AG09309 (cell line): ENCODE data around the gene TBRG4.
"Not testable (repeated sequence)": the region's sequence is repeated elsewhere in the genome, so short reads cannot be mapped to it uniquely, and the experiment has no call there.

ENCODE experiments used
- DNase-seq: peaks from one replicate; pipeline ENCODE4 v3.0.0-alpha.2; 2010; ENCODE audit warnings: low read depth
- H3K4me3 ChIP-seq: 2 replicates; pipeline ENCODE4 v1.5.1; 2011; ENCODE audit warnings: mild to moderate bottlenecking, low read depth, low read length, moderate library complexity; ENCODE audit not compliant: control insufficient read depth
- CTCF ChIP-seq: IDR thresholded peaks from 2 replicates; pipeline ENCODE4 v1.5.1; 2011; ENCODE audit warnings: mild to moderate bottlenecking, low read depth, low read length, inconsistent platforms; ENCODE audit not compliant: insufficient read depth, control insufficient read depth; ENCODE audit errors: missing control alignments

Gene TBRG4

DNA sequence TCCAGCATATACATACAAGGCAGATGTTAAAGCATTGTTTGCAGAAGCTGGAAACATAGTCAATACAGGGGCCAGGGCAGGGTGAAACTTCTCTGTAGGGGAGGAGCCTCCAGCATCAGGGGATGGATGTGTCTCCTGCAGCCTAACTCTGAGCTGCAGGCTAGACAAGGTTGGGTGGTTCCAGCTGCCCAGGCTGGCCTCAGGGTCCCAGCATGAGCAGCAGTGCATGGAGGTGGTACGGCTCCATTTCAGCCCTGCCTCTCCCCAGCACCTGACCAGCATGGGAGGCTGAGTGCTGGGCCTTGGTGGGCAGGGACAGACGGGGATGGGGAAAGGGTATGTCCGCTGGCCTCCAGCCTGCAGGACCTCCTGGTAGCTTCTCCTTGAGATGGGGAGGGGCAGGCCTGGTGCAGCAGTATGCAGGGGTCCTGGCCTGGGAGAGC, 7.4 kb upstream of the TBRG4 start:
- no peak for TF ChIP-seq CTCF
- no peak overlapping the region for H3K4me3 ChIP-seq
- no peak for DNase-seq

DNA sequence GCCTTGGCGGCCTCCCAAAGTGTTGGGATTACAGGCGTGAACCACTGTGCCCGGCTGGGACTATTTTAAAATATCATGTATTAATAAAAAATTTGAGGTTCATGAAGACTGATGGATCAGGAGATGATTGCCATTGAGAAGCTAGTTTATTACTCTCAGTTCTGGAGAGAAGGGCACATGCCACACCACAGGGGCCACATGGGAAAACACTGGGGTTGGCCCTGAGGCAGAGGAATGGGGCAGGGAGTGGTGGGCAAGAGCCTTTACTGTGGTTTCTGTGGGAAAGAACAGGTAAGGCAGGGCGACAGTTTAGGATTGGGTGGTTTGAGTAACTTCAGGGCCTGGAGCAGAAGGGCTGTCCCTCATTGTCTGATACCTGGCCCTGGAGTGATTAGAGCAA, 6.8 kb upstream of the TBRG4 start:
- TF ChIP-seq CTCF = no peak
- DNase-seq = no peak

GRCh38 chr7:45117582-45117981, 6.1 kb upstream of the TBRG4 start:
- no peak for TF ChIP-seq CTCF
- H3K4me3 ChIP-seq = no peak overlapping the region
- no peak for DNase-seq

More for the DNA sequence above, 6.8 kb upstream of the TBRG4 start:
- H3K4me3 ChIP-seq = no peak overlapping the region

GRCh38 chr7:45116048-45116447, 4.6 kb upstream of the TBRG4 start:
- no peak for TF ChIP-seq CTCF

DNA sequence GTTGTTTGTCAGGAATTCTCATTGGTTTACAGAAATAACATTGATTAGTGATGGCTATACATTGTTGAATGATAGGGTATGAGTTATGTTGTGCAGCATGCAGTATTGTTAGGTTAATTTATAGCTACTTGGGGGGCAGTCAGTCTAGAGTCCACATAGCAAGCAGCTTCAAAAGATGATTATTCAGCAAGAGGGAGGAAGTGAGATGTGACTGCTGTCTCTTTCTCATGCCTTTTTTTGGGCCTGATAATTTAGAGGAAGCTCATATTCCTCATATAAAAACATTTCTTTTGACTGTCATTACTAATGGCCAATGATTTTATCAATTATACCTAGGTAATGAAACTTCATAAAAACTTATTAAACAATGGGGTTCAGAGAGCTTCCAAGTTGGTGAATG, 3.4 kb upstream of the TBRG4 start:
- H3K4me3 ChIP-seq = no peak overlapping the region
- no peak for DNase-seq
- TF ChIP-seq CTCF = no peak

More at GRCh38 chr7:45116048-45116447, 4.6 kb upstream of the TBRG4 start:
- no peak overlapping the region for H3K4me3 ChIP-seq
- no peak for DNase-seq

GRCh38 chr7:45114257-45114656, 2.8 kb upstream of the TBRG4 start:
- not testable (repeated sequence) for H3K4me3 ChIP-seq, DNase-seq

GRCh38 chr7:45112648-45113047, 1.2 kb upstream of the TBRG4 start:
- TF ChIP-seq CTCF = no peak
- no peak overlapping the region for H3K4me3 ChIP-seq
- no peak for DNase-seq
